ENCODE measurements around the gene SMIM8.

The SMIM8 gene

DNA sequence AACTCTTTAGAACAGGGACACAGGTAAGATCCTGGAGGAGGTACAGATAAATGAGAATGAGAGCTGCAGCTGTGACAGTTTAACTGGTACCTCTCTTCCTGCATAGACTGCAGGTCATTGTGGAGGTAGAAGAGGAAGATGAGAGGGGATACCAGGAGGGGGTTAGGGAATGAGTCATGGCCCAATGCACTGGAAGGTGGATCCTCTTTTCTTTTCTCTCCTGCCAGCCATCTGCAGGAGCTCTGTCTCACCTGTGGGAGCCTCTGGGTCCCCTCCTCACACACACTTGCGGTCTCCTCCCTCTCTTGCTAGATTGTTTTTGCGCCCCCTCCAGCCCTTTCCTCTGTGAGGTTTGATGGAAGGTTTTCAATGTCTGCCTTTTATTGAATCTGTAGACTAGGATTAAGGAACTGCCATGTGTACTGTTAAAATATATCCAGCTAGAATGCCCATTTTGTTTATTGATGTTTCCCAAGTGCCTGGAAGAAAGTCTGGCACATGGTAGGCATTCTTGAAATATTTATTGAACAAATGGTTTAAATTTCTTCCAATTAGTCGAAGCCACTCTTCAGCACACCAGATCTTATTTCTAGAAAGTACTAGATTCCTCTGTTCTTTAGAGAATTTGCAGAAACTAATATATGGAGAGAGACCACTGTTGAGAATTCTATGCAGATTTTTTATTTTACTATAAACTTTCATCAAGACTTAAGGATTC is 35.2 kb downstream of the SMIM8 start:
- Histone ChIP-seq H3K27me3 (no peaks in the 10 kb centered on the region), H3K4me3 (no peak overlapping the region), H3K36me3 (no peaks in the 10 kb centered on the region), H3K4me1 (no peaks in the 10 kb centered on the region), H3K9me3 (no peaks in the 10 kb centered on the region), H3K27ac (no peak overlapping the region)
- no peak for DNase-seq
- no peak for TF ChIP-seq CTCF (IDR thresholded peaks at IDR 0.05)
- intact Hi-C loops (cut with DNase I; ENCODE audit: low total_unique reads) = no loop called here

DNA sequence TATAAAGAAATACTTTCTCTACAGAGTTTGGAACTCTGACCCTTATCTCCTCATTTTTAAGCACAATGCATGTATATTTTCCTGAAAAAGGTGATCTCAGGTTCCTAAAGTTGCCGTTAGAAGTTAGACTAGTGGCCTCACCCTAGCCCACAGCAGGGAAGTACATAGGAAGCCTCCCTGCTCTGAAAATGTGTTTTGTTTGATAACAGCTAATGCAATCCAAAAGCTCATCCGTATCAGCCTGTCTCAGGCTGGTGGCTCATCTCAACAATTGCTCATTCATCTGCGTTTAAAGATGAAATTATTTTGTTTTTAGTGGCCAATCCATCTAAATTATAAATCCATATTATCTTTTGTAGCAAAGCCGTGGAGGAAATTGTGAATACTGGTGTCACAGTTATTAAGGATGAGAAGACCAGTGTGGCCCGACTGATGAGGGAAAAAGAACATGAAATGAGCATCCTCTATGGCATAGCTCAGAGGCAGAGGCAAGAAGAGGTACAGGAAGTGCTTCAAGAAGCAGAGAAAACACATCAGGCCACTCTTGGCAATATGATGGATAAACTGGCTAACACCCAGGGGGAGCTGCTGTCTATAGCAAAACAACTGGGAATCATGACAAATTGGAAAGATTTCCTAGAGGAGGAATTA is 42.3 kb downstream of the SMIM8 start:
- Histone ChIP-seq H3K27ac (no peak overlapping the region), H3K4me3 (no peak overlapping the region), H3K27me3 (no peaks in the 10 kb centered on the region), H3K4me1 (no peaks in the 10 kb centered on the region), H3K9me3 (peaks cover 0 to 6% (median 3%) of the 10 kb centered on the region in 3 donors), H3K36me3 (no peaks in the 10 kb centered on the region)
- intact Hi-C loops (cut with DNase I; ENCODE audit: low total_unique reads) = no loop called here
- TF ChIP-seq CTCF (IDR thresholded peaks at IDR 0.05) = no peak
- no peak for DNase-seq

DNA sequence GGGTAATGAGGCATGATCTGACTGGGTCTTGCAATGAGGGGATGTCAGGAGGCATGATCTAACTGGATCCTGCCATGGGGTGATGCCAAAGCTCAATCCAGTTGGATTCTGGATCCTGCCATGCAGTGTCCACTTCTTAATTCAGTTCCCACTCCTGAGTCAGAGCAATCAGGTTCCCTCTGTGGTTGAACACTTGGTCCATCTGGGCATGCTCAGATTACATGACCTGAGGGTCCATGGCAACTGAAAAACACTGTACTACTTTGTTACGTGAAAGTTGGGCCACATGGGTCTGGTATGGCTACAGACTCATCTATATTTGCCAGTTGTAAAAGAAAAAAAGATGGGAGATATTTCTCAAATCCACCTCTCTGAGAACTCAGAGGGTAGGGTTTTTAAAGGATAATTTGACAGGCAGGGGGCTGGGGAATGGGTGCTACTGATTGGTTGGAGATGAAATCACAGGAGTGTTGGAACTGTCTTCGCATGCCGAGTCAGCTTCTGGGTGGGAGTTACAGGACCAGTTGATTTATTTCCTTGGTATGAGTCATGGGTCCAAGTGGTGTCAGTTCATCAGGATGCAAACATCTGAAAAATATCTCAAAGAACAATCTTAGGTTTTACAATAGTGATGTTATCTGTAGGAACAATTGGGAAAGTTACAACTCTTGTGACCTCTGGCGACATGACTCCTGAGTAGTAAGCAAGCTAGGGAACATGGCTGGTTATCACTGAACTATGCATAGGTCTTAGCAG is 43.9 kb downstream of the SMIM8 start:
- TF ChIP-seq CTCF (IDR thresholded peaks at IDR 0.05) = no peak
- H3K9me3 ChIP-seq = peaks cover 0 to 6% (median 3%) of the 10 kb centered on the region in 3 donors
- no peak for DNase-seq
- H3K4me3 ChIP-seq = no peak overlapping the region
- H3K27me3 ChIP-seq = no peaks in the 10 kb centered on the region
- no peaks in the 10 kb centered on the region for H3K36me3 ChIP-seq
- no peaks in the 10 kb centered on the region for H3K4me1 ChIP-seq
- intact Hi-C loops (cut with DNase I; ENCODE audit: low total_unique reads) = no loop called here
- H3K27ac ChIP-seq = no peak overlapping the region

DNA sequence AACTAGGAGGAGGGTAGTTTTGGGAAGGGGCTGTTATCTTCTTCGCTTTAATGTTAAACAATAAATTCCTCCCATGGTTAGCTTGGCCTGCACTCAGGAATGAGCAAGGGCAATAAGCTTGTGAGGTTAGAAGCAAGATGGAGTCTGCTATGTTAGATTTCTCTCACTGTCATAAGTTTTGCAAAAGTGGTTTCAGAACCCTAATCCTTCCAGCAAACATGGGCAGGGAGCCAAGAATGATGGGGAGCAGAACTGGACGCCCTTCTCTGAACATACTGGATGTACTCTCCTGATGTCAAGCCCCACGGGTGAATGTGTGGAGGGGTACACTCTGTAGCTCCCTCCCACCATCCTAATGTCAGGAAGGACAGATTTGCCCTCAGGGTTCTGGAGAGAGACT is 44.5 kb downstream of the SMIM8 start:
- Histone ChIP-seq H3K4me3 (no peak overlapping the region), H3K27ac (no peak overlapping the region), H3K4me1 (no peaks in the 10 kb centered on the region), H3K9me3 (peaks cover 0 to 6% (median 3%) of the 10 kb centered on the region in 3 donors), H3K36me3 (no peaks in the 10 kb centered on the region), H3K27me3 (no peaks in the 10 kb centered on the region)
- TF ChIP-seq CTCF (IDR thresholded peaks at IDR 0.05) = no peak
- intact Hi-C loops (cut with DNase I; ENCODE audit: low total_unique reads) = no loop called here
- no peak for DNase-seq

DNA sequence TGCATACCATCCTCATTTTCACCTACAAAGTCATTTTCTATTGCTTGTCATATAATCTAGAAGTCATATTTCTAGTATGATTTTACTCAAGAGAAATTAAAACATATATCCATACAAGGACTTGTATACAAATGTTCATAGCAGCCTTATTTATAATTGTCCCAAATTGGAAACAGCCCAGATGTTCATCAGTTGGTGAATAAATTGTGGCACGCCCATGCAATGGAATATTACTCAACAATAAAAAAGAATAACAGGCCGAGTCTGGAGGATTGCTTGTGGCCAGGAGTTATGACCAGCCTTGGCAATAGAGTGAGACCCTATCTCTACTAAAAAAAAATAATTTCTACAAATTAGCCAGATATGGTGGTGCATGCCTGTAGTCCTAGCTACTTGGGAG is 51.0 kb downstream of the SMIM8 start:
- Histone ChIP-seq H3K36me3 (no peaks in the 10 kb centered on the region), H3K27me3 (no peaks in the 10 kb centered on the region), H3K27ac (no peak overlapping the region), H3K4me3 (no peak overlapping the region), H3K9me3 (peaks cover 0 to 6% (median 0%) of the 10 kb centered on the region in 3 donors), H3K4me1 (no peaks in the 10 kb centered on the region)
- no peak for TF ChIP-seq CTCF (IDR thresholded peaks at IDR 0.05)
- intact Hi-C loops (cut with DNase I; ENCODE audit: low total_unique reads) = no loop called here
- DNase-seq = no peak
